ENCODE data around the gene FEN1.

Gene FEN1

DNA sequence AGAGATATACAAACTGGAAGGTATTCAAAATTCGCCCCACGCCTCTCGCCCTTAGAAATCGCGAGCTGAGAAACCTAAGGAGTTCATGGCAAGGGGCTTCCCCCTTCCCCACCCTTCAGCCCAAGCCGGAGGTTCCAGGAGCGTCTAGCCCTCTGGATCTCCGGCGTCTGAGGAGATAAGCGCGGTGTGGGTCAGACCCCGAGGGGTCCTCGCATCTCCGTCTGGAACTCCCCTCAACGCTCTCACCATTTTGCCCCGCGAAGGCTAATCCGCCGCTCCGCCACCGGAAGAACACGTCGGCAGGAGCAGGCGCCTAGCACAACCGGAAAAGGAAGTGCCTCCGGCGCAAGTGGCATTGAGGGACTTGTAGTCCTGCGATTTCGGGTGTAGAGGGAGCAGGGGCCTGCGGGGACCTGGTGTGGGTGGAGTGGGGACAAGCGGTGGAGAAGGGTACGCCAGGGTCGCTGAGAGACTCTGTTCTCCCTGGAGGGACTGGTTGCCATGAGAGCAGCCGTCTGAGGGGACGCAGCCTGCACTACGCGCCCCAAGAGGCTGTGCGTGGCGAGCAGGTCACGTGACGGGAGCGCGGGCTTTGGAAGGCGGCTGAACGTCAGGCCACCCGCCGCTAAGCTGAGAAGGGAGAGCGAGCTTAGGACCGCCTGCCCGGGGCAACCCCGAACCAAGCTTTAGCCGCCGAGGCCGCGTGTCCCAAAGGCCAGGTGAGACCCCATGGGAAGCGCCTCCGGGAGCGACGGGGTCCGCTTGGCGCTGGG is at the start of gene FEN1, which contains the start of gene TMEM258 (continued):
- TF ChIP-seq ZNF558 (tag by site-specific recombination; IDR thresholded peaks at IDR 0.05): no peak
- no peak for TF ChIP-seq ZNF311 (tag by site-specific recombination; IDR thresholded peaks at IDR 0.05; ENCODE audit: borderline replicate concordance)
- TF ChIP-seq, protein P1, sequence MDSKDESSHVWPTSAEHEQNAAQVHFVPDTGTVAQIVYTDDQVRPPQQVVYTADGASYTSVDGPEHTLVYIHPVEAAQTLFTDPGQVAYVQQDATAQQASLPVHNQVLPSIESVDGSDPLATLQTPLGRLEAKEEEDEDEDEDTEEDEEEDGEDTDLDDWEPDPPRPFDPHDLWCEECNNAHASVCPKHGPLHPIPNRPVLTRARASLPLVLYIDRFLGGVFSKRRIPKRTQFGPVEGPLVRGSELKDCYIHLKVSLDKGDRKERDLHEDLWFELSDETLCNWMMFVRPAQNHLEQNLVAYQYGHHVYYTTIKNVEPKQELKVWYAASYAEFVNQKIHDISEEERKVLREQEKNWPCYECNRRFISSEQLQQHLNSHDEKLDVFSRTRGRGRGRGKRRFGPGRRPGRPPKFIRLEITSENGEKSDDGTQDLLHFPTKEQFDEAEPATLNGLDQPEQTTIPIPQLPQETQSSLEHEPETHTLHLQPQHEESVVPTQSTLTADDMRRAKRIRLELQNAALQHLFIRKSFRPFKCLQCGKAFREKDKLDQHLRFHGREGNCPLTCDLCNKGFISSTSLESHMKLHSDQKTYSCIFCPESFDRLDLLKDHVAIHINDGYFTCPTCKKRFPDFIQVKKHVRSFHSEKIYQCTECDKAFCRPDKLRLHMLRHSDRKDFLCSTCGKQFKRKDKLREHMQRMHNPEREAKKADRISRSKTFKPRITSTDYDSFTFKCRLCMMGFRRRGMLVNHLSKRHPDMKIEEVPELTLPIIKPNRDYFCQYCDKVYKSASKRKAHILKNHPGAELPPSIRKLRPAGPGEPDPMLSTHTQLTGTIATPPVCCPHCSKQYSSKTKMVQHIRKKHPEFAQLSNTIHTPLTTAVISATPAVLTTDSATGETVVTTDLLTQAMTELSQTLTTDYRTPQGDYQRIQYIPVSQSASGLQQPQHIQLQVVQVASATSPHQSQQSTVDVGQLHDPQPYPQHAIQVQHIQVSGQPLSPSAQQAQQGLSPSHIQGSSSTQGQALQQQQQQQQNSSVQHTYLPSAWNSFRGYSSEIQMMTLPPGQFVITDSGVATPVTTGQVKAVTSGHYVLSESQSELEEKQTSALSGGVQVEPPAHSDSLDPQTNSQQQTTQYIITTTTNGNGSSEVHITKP (tag by site-specific recombination; IDR thresholded peaks at IDR 0.05): peak; percentile 83
- TF ChIP-seq OSR2 (tag by site-specific recombination; IDR thresholded peaks at IDR 0.05): peak; percentile 63
- TF ChIP-seq KLF16 (tag by site-specific recombination; IDR thresholded peaks at IDR 0.05): no peak; the same call in 1 of the 2 replicates
- no peak for TF ChIP-seq GFI1B (tag by site-specific recombination; IDR thresholded peaks at IDR 0.05)
- TF ChIP-seq ZNF843 (tag by site-specific recombination; IDR thresholded peaks at IDR 0.05): 0 out of 2 replicates have a peak, but pooled peaks have one; percentile 23
- 0 out of 2 replicates have a peak, but pooled peaks have one; percentile 11 for TF ChIP-seq EGR2 (tag by site-specific recombination; IDR thresholded peaks at IDR 0.05; ENCODE audit: low read depth)
- no peak for TF ChIP-seq HOXA7 (CRISPR knock-in tag; IDR thresholded peaks at IDR 0.05; ENCODE audit: borderline replicate concordance)
- TF ChIP-seq, protein P2, sequence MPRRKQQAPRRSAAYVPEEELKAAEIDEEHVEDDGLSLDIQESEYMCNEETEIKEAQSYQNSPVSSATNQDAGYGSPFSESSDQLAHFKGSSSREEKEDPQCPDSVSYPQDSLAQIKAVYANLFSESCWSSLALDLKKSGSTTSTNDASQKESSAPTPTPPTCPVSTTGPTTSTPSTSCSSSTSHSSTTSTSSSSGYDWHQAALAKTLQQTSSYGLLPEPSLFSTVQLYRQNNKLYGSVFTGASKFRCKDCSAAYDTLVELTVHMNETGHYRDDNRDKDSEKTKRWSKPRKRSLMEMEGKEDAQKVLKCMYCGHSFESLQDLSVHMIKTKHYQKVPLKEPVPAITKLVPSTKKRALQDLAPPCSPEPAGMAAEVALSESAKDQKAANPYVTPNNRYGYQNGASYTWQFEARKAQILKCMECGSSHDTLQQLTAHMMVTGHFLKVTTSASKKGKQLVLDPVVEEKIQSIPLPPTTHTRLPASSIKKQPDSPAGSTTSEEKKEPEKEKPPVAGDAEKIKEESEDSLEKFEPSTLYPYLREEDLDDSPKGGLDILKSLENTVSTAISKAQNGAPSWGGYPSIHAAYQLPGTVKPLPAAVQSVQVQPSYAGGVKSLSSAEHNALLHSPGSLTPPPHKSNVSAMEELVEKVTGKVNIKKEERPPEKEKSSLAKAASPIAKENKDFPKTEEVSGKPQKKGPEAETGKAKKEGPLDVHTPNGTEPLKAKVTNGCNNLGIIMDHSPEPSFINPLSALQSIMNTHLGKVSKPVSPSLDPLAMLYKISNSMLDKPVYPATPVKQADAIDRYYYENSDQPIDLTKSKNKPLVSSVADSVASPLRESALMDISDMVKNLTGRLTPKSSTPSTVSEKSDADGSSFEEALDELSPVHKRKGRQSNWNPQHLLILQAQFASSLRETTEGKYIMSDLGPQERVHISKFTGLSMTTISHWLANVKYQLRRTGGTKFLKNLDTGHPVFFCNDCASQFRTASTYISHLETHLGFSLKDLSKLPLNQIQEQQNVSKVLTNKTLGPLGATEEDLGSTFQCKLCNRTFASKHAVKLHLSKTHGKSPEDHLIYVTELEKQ (tag by site-specific recombination; IDR thresholded peaks at IDR 0.05; ENCODE audit: borderline replicate concordance): no peak
- TF ChIP-seq ZNF76 (tag by site-specific recombination; IDR thresholded peaks at IDR 0.05; ENCODE audit: borderline replicate concordance, low read depth): peak; percentile 98
- TF ChIP-seq, protein P3, sequence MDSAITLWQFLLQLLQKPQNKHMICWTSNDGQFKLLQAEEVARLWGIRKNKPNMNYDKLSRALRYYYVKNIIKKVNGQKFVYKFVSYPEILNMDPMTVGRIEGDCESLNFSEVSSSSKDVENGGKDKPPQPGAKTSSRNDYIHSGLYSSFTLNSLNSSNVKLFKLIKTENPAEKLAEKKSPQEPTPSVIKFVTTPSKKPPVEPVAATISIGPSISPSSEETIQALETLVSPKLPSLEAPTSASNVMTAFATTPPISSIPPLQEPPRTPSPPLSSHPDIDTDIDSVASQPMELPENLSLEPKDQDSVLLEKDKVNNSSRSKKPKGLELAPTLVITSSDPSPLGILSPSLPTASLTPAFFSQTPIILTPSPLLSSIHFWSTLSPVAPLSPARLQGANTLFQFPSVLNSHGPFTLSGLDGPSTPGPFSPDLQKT (IDR thresholded peaks at IDR 0.05; ENCODE audit: borderline replicate concordance, low read depth, low read length): peak; percentile 73; the same call in 1 of the 2 replicates
- no peak for TF ChIP-seq ZNF654 (tag by site-specific recombination; IDR thresholded peaks at IDR 0.05; ENCODE audit: low read depth)
- TF ChIP-seq ZNF184 (tag by site-specific recombination; IDR thresholded peaks at IDR 0.05): no peak
- no peak for TF ChIP-seq ZNF121 (tag by site-specific recombination; IDR thresholded peaks at IDR 0.05)
- TF ChIP-seq, protein P4, sequence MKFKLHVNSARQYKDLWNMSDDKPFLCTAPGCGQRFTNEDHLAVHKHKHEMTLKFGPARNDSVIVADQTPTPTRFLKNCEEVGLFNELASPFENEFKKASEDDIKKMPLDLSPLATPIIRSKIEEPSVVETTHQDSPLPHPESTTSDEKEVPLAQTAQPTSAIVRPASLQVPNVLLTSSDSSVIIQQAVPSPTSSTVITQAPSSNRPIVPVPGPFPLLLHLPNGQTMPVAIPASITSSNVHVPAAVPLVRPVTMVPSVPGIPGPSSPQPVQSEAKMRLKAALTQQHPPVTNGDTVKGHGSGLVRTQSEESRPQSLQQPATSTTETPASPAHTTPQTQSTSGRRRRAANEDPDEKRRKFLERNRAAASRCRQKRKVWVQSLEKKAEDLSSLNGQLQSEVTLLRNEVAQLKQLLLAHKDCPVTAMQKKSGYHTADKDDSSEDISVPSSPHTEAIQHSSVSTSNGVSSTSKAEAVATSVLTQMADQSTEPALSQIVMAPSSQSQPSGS (tag by site-specific recombination; IDR thresholded peaks at IDR 0.05; ENCODE audit: low read depth): no peak
- TF ChIP-seq, protein P5, sequence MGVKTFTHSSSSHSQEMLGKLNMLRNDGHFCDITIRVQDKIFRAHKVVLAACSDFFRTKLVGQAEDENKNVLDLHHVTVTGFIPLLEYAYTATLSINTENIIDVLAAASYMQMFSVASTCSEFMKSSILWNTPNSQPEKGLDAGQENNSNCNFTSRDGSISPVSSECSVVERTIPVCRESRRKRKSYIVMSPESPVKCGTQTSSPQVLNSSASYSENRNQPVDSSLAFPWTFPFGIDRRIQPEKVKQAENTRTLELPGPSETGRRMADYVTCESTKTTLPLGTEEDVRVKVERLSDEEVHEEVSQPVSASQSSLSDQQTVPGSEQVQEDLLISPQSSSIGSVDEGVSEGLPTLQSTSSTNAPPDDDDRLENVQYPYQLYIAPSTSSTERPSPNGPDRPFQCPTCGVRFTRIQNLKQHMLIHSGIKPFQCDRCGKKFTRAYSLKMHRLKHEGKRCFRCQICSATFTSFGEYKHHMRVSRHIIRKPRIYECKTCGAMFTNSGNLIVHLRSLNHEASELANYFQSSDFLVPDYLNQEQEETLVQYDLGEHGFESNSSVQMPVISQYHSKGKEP (tag by site-specific recombination; IDR thresholded peaks at IDR 0.05): no peak
- TF ChIP-seq, protein P6, sequence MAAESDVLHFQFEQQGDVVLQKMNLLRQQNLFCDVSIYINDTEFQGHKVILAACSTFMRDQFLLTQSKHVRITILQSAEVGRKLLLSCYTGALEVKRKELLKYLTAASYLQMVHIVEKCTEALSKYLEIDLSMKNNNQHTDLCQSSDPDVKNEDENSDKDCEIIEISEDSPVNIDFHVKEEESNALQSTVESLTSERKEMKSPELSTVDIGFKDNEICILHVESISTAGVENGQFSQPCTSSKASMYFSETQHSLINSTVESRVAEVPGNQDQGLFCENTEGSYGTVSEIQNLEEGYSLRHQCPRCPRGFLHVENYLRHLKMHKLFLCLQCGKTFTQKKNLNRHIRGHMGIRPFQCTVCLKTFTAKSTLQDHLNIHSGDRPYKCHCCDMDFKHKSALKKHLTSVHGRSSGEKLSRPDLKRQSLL (tag by site-specific recombination; IDR thresholded peaks at IDR 0.05): no peak
- TF ChIP-seq, protein P7, sequence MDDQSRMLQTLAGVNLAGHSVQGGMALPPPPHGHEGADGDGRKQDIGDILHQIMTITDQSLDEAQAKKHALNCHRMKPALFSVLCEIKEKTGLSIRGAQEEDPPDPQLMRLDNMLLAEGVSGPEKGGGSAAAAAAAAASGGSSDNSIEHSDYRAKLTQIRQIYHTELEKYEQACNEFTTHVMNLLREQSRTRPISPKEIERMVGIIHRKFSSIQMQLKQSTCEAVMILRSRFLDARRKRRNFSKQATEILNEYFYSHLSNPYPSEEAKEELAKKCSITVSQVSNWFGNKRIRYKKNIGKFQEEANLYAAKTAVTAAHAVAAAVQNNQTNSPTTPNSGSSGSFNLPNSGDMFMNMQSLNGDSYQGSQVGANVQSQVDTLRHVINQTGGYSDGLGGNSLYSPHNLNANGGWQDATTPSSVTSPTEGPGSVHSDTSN (CRISPR knock-in tag; IDR thresholded peaks at IDR 0.05): no peak
- no peak for TF ChIP-seq ZNF366 (tag by site-specific recombination; conservative IDR thresholded peaks at IDR 0.05)
- no peak for TF ChIP-seq HOXC10 (CRISPR knock-in tag; IDR thresholded peaks at IDR 0.05)
- TF ChIP-seq, protein P8, sequence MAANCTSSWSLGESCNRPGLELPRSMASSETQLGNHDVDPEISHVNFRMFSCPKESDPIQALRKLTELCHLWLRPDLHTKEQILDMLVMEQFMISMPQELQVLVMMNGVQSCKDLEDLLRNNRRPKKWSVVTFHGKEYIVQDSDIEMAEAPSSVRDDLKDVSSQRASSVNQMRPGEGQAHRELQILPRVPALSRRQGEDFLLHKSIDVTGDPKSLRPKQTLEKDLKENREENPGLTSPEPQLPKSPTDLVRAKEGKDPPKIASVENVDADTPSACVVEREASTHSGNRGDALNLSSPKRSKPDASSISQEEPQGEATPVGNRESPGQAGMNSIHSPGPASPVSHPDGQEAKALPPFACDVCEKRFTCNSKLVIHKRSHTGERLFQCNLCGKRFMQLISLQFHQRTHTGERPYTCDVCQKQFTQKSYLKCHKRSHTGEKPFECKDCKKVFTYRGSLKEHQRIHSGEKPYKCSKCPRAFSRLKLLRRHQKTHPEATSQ (tag by site-specific recombination; IDR thresholded peaks at IDR 0.05): no peak
- no peak for TF ChIP-seq SALL2 (tag by site-specific recombination; IDR thresholded peaks at IDR 0.05; ENCODE audit: borderline replicate concordance)
